ENCODE data around the gene PLEKHB2.
"Not testable (repeated sequence)": the region's sequence is repeated elsewhere in the genome, so short reads cannot be mapped to it uniquely, and the experiment has no call there.

GRCh38 chr2:131193421-131193820, 88.3 kb downstream of the PLEKHB2 start:
- not testable (repeated sequence) for TF ChIP-seq CTCF (IDR thresholded peaks at IDR 0.05); EZH2 (IDR thresholded peaks at IDR 0.05; ENCODE audit: borderline replicate concordance, insufficient read depth, low read depth, low read length, poor library complexity, severe bottlenecking)

Measured in B cell (primary cell).